RWPE1 (cell line): ENCODE measurements around the gene ZNF362.

Experiments
- CTCF ChIA-PET: fragments of 350-600 bp; sonication (Branson Sonifier 250); formaldehyde crosslinking; extraction: SDS; loops from one replicate; lab custom pipeline; 2021; lab: Yijun Ruan, JAX
- POLR2A ChIA-PET: fragments of 400-600 bp; formaldehyde crosslinking; extraction: SDS; loops from one replicate; lab custom pipeline; 2020; ENCODE audit warnings: antibody characterized with exemption; ENCODE audit not compliant: low non-redundant PET; lab: Yijun Ruan, JAX
- DNase-seq: peaks from one replicate; pipeline ENCODE4 v3.0.0; 2012; ENCODE audit warnings: low spot score
- H3K27ac ChIP-seq: fragments of 450-650 bp; 2 replicates; pipeline ENCODE4 v1.5.1; 2017
- CTCF ChIP-seq: fragments of 450-650 bp; conservative IDR thresholded peaks from 2 replicates; pipeline ENCODE4 v1.5.1; 2017; ENCODE audit warnings: low read depth, mild to moderate bottlenecking

ZNF362 gene

GRCh38 chr1:33322870-33323585 is 66.7 kb downstream of the ZNF362 start:
- ChIA-PET CTCF (no interaction called here), POLR2A (no interaction called here)
- no peak for DNase-seq
- peak overlapping the region; percentile 47 for H3K27ac ChIP-seq
- TF ChIP-seq CTCF = no peak

GRCh38 chr1:33323663-33324477 is 67.6 kb downstream of the ZNF362 start:
- no peak for DNase-seq
- no peak for TF ChIP-seq CTCF
- ChIA-PET CTCF (no interaction called here), POLR2A (no interaction called here)
- peak overlapping the region; percentile 47 for H3K27ac ChIP-seq

GRCh38 chr1:33324677-33325575 is 68.6 kb downstream of the ZNF362 start:
- TF ChIP-seq CTCF = no peak
- peak overlapping the region; percentile 47 for H3K27ac ChIP-seq
- CTCF ChIA-PET = no interaction called here
- POLR2A ChIA-PET = no interaction called here
- no peak for DNase-seq

GRCh38 chr1:33326785-33327184 is 70.5 kb downstream of the ZNF362 start:
- DNase-seq = no peak
- ChIA-PET CTCF (no interaction called here), POLR2A (no interaction called here)
- peak overlapping the region; percentile 81 for H3K27ac ChIP-seq
- no peak for TF ChIP-seq CTCF

- CTCF ChIA-PET = no interaction called here
Observed at GRCh38 chr1:33327587-33328325, 71.5 kb downstream of the ZNF362 start.

More at GRCh38 chr1:33327587-33328325, 71.5 kb downstream of the ZNF362 start:
- POLR2A ChIA-PET = no interaction called here
- peak; percentile 71 for DNase-seq
- no peak for TF ChIP-seq CTCF
- peak overlapping the region; percentile 81 for H3K27ac ChIP-seq
